AG04450 (cell line): ENCODE data around the gene TMEM250. TPM values are rescaled to one million over a fixed set of nuclear protein-coding genes. Genes with fewer than 3 reads are reported as not detected.

ENCODE experiments used
- CTCF ChIA-PET: fragments of 300-600, 350-600 bp; formaldehyde crosslinking; extraction: SDS; loops from one replicate; lab custom pipeline; 2022; ENCODE audit warnings: antibody characterized with exemption, inconsistent platforms; lab: Charles Lee
- POLR2A ChIA-PET: fragments of 350-600 bp; formaldehyde crosslinking; extraction: SDS; loops from one replicate; lab custom pipeline; 2021; ENCODE audit warnings: antibody characterized with exemption, inconsistent platforms; lab: Yijun Ruan, JAX
- DNase-seq: peaks from one replicate; pipeline ENCODE4 v3.0.0-alpha.2; 2011; ENCODE audit warnings: low read depth, low spot score
- H3K27ac ChIP-seq: one replicate; pipeline ENCODE4 v1.5.1; 2012; ENCODE audit warnings: low read depth, low read length, control low read depth
- H3K27me3 ChIP-seq: one replicate; pipeline ENCODE4 v1.6.0; 2012; ENCODE audit warnings: low read length; ENCODE audit not compliant: control insufficient read depth, insufficient read depth
- H3K4me3 ChIP-seq: 2 replicates; pipeline ENCODE4 v1.5.1; 2011; ENCODE audit warnings: mild to moderate bottlenecking, low read depth, low read length, control low read depth
- H3K9me3 ChIP-seq: 2 replicates; pipeline ENCODE4 v1.5.1; 2012; ENCODE audit warnings: low read length; ENCODE audit not compliant: control insufficient read depth, insufficient read depth
- CTCF ChIP-seq: IDR thresholded peaks from 2 replicates; pipeline ENCODE4 v1.5.1; 2011; ENCODE audit warnings: low read depth, low read length, control low read depth, inconsistent platforms
- polyA plus RNA-seq: library from polyadenylated mRNA; depleted of rRNA; stranded (reverse); fragments of >200 nt; gene quantifications from 2 replicates; pipeline ENCODE4 v1.2.3, GENCODE V29; 2011

The TMEM250 gene
- polyA plus RNA-seq, 1 experiment, result 8.8 TPM

GRCh38 chr9:136128436-136128835 is 9.8 kb upstream of the TMEM250 start:
- DNase-seq, result no peak
- peaks cover 60% of the 10 kb centered on the region for H3K27me3 ChIP-seq
- H3K27ac ChIP-seq, result no peak overlapping the region
- ChIA-PET CTCF (no interaction called here), POLR2A (no interaction called here)
- no peak overlapping the region for H3K4me3 ChIP-seq
- TF ChIP-seq CTCF, result no peak
- H3K9me3 ChIP-seq, result peaks cover 3% of the 10 kb centered on the region; the same call in 1 of the 2 replicates

GRCh38 chr9:136127313-136127712 is 8.6 kb upstream of the TMEM250 start:
- H3K27me3 ChIP-seq, result peaks cover 63% of the 10 kb centered on the region
- ChIA-PET POLR2A (no interaction called here), CTCF (no interaction called here)
- H3K4me3 ChIP-seq, result no peak overlapping the region
- no peak for TF ChIP-seq CTCF
- H3K9me3 ChIP-seq, result peaks cover 3% of the 10 kb centered on the region; the same call in 1 of the 2 replicates
- H3K27ac ChIP-seq, result no peak overlapping the region
- DNase-seq, result no peak

GRCh38 chr9:136124976-136125692 is 6.5 kb upstream of the TMEM250 start:
- Histone ChIP-seq H3K27me3 (peaks cover 44% of the 10 kb centered on the region), H3K27ac (peak overlapping the region; percentile 21), H3K9me3 (0 out of 2 replicates have a peak, but pooled peaks cover 3% of the 10 kb centered on the region), H3K4me3 (no peak overlapping the region)
- DNase-seq, result no peak
- ChIA-PET POLR2A (no interaction called here), CTCF (interaction anchor here (0.6 to 4.2 kb wide), 2 partner anchors 35 to 42 kb away, joined by 6 to 33 read pairs; no protein-coding TSS in a partner anchor)
- no peak for TF ChIP-seq CTCF

GRCh38 chr9:136122425-136123383 is 4.0 kb upstream of the TMEM250 start:
- CTCF ChIA-PET, result interaction anchor here (0.6 to 5.2 kb wide), 20 partner anchors 10 to 522 kb away, joined by 3 to 58 read pairs (median 4); partner anchors contain the start of gene UBAC1
- Histone ChIP-seq H3K27ac (no peak overlapping the region), H3K9me3 (0 out of 2 replicates have a peak, but pooled peaks cover 3% of the 10 kb centered on the region), H3K4me3 (no peak overlapping the region), H3K27me3 (peaks cover 28% of the 10 kb centered on the region)
- POLR2A ChIA-PET, result interaction anchor here (0.6 to 1.1 kb wide), 2 partner anchors 155 to 1482 kb away, joined by 3 to 4 read pairs; no protein-coding TSS in a partner anchor
- TF ChIP-seq CTCF, result peak; percentile 95
- DNase-seq, result no peak
